ENCODE data around the gene FERD3L. TPM values are rescaled to one million over a fixed set of nuclear protein-coding genes. Genes with fewer than 3 reads are reported as not detected.

Gene FERD3L
- total and polyA plus RNA-seq, 2 of the 8 experiments (the other 6 are each of a cell fraction or from before 2014, with no cell fraction given): not detected

- Histone ChIP-seq H3K4me1 (replicated peaks in 1 of 4; ENCODE audit: control insufficient read depth in 3 of 4, insufficient read depth in 4 of 4, low read length in 3 of 4) (peaks cover 0 to 6% (median 5%) of the 10 kb centered on the region in 4 experiments; a peak in 3 of 7 replicates), H3K18ac (ENCODE audit: extremely low read depth, low read length) (no peak overlapping the region), H3K14ac (ENCODE audit: insufficient read length) (no peak overlapping the region), H3K27me3 (replicated peaks in 1 of 4; ENCODE audit: control insufficient read depth in 3 of 4, extremely low read depth in 1 of 4, insufficient read depth in 3 of 4, low read length in 3 of 4) (peaks cover 7 to 14% (median 9%) of the 10 kb centered on the region in 4 experiments), H2AK5ac (ENCODE audit: low read depth, low read length) (no peak overlapping the region), H3K4ac (replicated peaks; ENCODE audit: insufficient read length, low read depth, low read length) (no peak overlapping the region), H2AFZ (ENCODE audit: low read length) (no peak overlapping the region), H2BK20ac (ENCODE audit: low read length) (no peak overlapping the region), H2BK15ac (ENCODE audit: low read length) (no peak overlapping the region), H4K5ac (ENCODE audit: insufficient read length, low read depth, low read length) (no peak overlapping the region), H2BK120ac (replicated peaks; ENCODE audit: low read depth, low read length) (no peak overlapping the region), H3K23ac (ENCODE audit: insufficient read length) (no peak overlapping the region), H4K20me1 (replicated peaks in 1 of 2; ENCODE audit: control insufficient read depth in 1 of 2, insufficient read depth in 2 of 2, low read length in 2 of 2) (no peaks in the 10 kb centered on the region), H3K23me2 (ENCODE audit: low read depth, low read length) (no peaks in the 10 kb centered on the region), H3K27ac (ENCODE audit: low read depth, low read length) (no peak overlapping the region), H3K9ac (replicated peaks in 1 of 4; ENCODE audit: extremely low read depth in 1 of 4, low read depth in 3 of 4, low read length in 3 of 4) (no peak overlapping the region), H4K91ac (replicated peaks; ENCODE audit: insufficient read length, low read length) (no peak overlapping the region), H3K4me2 (ENCODE audit: insufficient read depth in 1 of 2, low read depth in 2 of 2, low read length in 2 of 2) (no peak overlapping the region), H3K79me2 (ENCODE audit: control insufficient read depth in 1 of 2, insufficient read depth in 2 of 2, low read length in 2 of 2) (no peaks in the 10 kb centered on the region), H2BK12ac (ENCODE audit: low read depth, low read length) (no peak overlapping the region), H3K36me3 (ENCODE audit: control insufficient read depth in 2 of 4, insufficient read depth in 4 of 4, low read length in 3 of 4) (no peaks in the 10 kb centered on the region), H3K56ac (replicated peaks; ENCODE audit: insufficient read length, low read depth, low read length) (no peak overlapping the region), H3K9me3 (ENCODE audit: insufficient read depth in 2 of 2, low read depth in 1 of 2, low read length in 1 of 2) (no peaks in the 10 kb centered on the region), H3K79me1 (ENCODE audit: low read depth, low read length) (no peaks in the 10 kb centered on the region), H4K8ac (ENCODE audit: extremely low read depth, insufficient read depth, low read length) (no peak overlapping the region), H3K4me3 (ENCODE audit: extremely low read depth in 1 of 4, insufficient read depth in 2 of 4, low read depth in 3 of 4, low read length in 4 of 4) (no peak overlapping the region), H2BK5ac (ENCODE audit: low read depth, low read length) (no peak overlapping the region)
- 81% methylated on average over 2 of the region's 2 CpGs; no CpG with 5 or more reads in 1 of the 2 experiments for WGBS, 2 experiments (ENCODE audit: extremely low coverage in 1 of 2, insufficient coverage in 1 of 2, insufficient read length in 1 of 2, insufficient replicate concordance in 2 of 2, low coverage in 1 of 2, low lambda C conversion rate in 2 of 2, missing lambda C conversion rate in 1 of 2)
- ChIA-PET CTCF (ENCODE audit: partially characterized antibody) (interaction anchor here (0.5 to 1.8 kb wide), 4 partner anchors 13 to 509 kb away, joined by 3 to 6 read pairs (median 4); no protein-coding TSS in a partner anchor), POLR2A (ENCODE audit: partially characterized antibody) (no interaction called here)
- FAIRE-seq (no peak), DNase-seq (ENCODE audit: low read depth in 1 of 2, low spot score in 2 of 2) (no peak)
- TF ChIP-seq NRF1 (IDR thresholded peaks at IDR 0.05; ENCODE audit: low read depth, low read length): no peak
Observed at GRCh38 chr7:19099924-19100323, 45.3 kb downstream of the FERD3L start.

All from H1 (cell line).